Trophoblast cell (in vitro differentiated cells and primary cell): ENCODE results near the gene AGR2.

ENCODE experiments used
- DNase-seq, 2 donors: peaks; one replicate each; pipeline ENCODE4 v3.0.0-alpha.2; 2016
- H2AFZ ChIP-seq: 2 replicates; pipeline ENCODE4 v1.6.1; 2013; ENCODE audit warnings: low read length, moderate library complexity, mild to moderate bottlenecking; ENCODE audit not compliant: insufficient read depth, poor library complexity
- H2AK5ac ChIP-seq: 2 replicates; pipeline ENCODE4 v1.6.1; 2013; ENCODE audit warnings: mild to moderate bottlenecking, low read length
- H2BK120ac ChIP-seq: 2 replicates; pipeline ENCODE4 v1.6.1; 2013; ENCODE audit warnings: low read length, mild to moderate bottlenecking, moderate library complexity; ENCODE audit not compliant: insufficient read depth, poor library complexity
- H2BK12ac ChIP-seq: 2 replicates; pipeline ENCODE4 v1.6.1; 2013; ENCODE audit warnings: mild to moderate bottlenecking, low read length, moderate library complexity
- H2BK5ac ChIP-seq: 2 replicates; pipeline ENCODE4 v1.6.1; 2013; ENCODE audit warnings: low read length, low read depth, moderate library complexity, mild to moderate bottlenecking; ENCODE audit not compliant: poor library complexity
- H3K14ac ChIP-seq: 2 replicates; pipeline ENCODE4 v1.6.1; 2013; ENCODE audit warnings: mild to moderate bottlenecking, low read length
- H3K18ac ChIP-seq: 2 replicates; pipeline ENCODE4 v1.6.1; 2013; ENCODE audit warnings: mild to moderate bottlenecking, low read length
- H3K23ac ChIP-seq: 2 replicates; pipeline ENCODE4 v1.6.1; 2013; ENCODE audit warnings: low read length
- H3K27ac ChIP-seq: 2 replicates; pipeline ENCODE4 v1.5.1; 2013; ENCODE audit warnings: low read depth, mild to moderate bottlenecking, inconsistent platforms, low read length, moderate library complexity
- H3K27me3 ChIP-seq: 2 replicates; pipeline ENCODE4 v1.6.1; 2013; ENCODE audit warnings: inconsistent platforms, mild to moderate bottlenecking, low read length, moderate library complexity; ENCODE audit not compliant: insufficient read depth
- H3K36me3 ChIP-seq, 2 experiments: 1 replicate in 1 of 2; 2 replicates in 1 of 2; pipeline ENCODE4 v1.6.1; 2013; ENCODE audit warnings: low read length in 2 of 2, mild to moderate bottlenecking in 2 of 2, moderate library complexity in 1 of 2; ENCODE audit not compliant: insufficient read depth in 2 of 2, control insufficient read depth in 1 of 2
- H3K4ac ChIP-seq: 2 replicates; pipeline ENCODE4 v1.6.1; 2013; ENCODE audit warnings: low read depth, mild to moderate bottlenecking, low read length, moderate library complexity
- H3K4me1 ChIP-seq, 2 experiments: 1 replicate in 1 of 2; 2 replicates in 1 of 2; pipeline ENCODE4 v1.6.1; 2013; ENCODE audit warnings: low read length in 2 of 2, mild to moderate bottlenecking in 2 of 2, moderate library complexity in 1 of 2; ENCODE audit not compliant: insufficient read depth in 2 of 2, control insufficient read depth in 1 of 2
- H3K4me2 ChIP-seq: 2 replicates; pipeline ENCODE4 v1.6.1; 2013; ENCODE audit warnings: inconsistent platforms, mild to moderate bottlenecking, low read length, moderate library complexity
- H3K4me3 ChIP-seq: 2 replicates; pipeline ENCODE4 v1.5.1; 2013; ENCODE audit warnings: mild to moderate bottlenecking, low read depth, low read length, inconsistent platforms
- H3K79me1 ChIP-seq: one replicate; pipeline ENCODE4 v1.6.1; 2013; ENCODE audit warnings: low read length
- H3K79me2 ChIP-seq: 2 replicates; pipeline ENCODE4 v1.6.1; 2013; ENCODE audit warnings: low read length, mild to moderate bottlenecking; ENCODE audit not compliant: control insufficient read depth, insufficient read depth, poor library complexity
- H3K9ac ChIP-seq: 2 replicates; pipeline ENCODE4 v1.6.1; 2013; ENCODE audit warnings: mild to moderate bottlenecking, low read length
- H3K9me3 ChIP-seq: 2 replicates; pipeline ENCODE4 v1.6.1; 2013; ENCODE audit warnings: low read depth, mild to moderate bottlenecking, control low read depth, inconsistent platforms, low read length; ENCODE audit not compliant: insufficient read depth
- H4K12ac ChIP-seq: 2 replicates; pipeline ENCODE4 v1.6.1; 2013; ENCODE audit warnings: low read depth, mild to moderate bottlenecking, low read length, moderate library complexity
- H4K8ac ChIP-seq: 2 replicates; pipeline ENCODE4 v1.6.1; 2013; ENCODE audit warnings: low read depth, mild to moderate bottlenecking, low read length, moderate library complexity
- H4K91ac ChIP-seq: one replicate; pipeline ENCODE4 v1.6.1; 2013; ENCODE audit warnings: low read depth, mild to moderate bottlenecking, low read length, moderate library complexity
- WGBS: extraction: QIAGEN DNeasy Blood & Tissue Kit; methylation state at CpG from one replicate; pipeline ENCODE4 v1.1.7; 2013; ENCODE audit warnings: missing lambda C conversion rate; ENCODE audit not compliant: insufficient read length, insufficient coverage; ENCODE audit errors: extremely low coverage; 5-methylcytosine and 5-hydroxymethylcytosine counted together

The AGR2 gene

DNA sequence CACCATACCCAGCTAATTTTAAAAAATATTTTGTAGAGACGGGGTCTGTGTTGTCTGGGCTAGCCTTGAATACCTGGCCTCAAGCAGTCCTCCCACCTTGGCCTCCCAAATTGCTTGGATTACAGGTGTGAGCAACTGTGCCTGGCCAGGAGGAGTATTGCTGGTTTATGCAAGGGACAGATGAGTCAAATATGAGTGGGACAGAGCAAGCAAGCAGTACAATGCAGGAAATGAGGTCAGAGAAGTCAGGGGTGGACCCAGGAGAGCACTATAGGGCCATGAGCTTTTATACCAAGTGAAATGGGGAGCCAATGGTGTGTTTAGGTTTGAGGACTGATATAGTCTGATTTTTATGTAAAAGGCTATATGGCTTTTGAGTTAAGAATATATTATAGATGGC lies 45.0 kb downstream of the AGR2 start:
- Histone ChIP-seq H2AK5ac (no peak overlapping the region), H3K4me2 (no peak overlapping the region), H3K4me1 (no peaks in the 10 kb centered on the region), H4K8ac (no peak overlapping the region), H3K9ac (no peak overlapping the region), H3K18ac (no peak overlapping the region), H3K79me2 (no peaks in the 10 kb centered on the region), H2BK5ac (no peak overlapping the region), H3K27me3 (no peaks in the 10 kb centered on the region), H3K4me3 (no peak overlapping the region), H4K12ac (no peak overlapping the region), H3K14ac (no peak overlapping the region), H3K9me3 (no peaks in the 10 kb centered on the region), H3K79me1 (no peaks in the 10 kb centered on the region), H3K36me3 (no peaks in the 10 kb centered on the region), H4K91ac (no peak overlapping the region), H3K4ac (no peak overlapping the region), H2AFZ (no peak overlapping the region), H3K27ac (no peak overlapping the region), H2BK120ac (no peak overlapping the region), H2BK12ac (no peak overlapping the region), H3K23ac (no peak overlapping the region)
- no peak for DNase-seq
- WGBS, result no CpG with 5 or more reads among the region's 1 CpG

DNA sequence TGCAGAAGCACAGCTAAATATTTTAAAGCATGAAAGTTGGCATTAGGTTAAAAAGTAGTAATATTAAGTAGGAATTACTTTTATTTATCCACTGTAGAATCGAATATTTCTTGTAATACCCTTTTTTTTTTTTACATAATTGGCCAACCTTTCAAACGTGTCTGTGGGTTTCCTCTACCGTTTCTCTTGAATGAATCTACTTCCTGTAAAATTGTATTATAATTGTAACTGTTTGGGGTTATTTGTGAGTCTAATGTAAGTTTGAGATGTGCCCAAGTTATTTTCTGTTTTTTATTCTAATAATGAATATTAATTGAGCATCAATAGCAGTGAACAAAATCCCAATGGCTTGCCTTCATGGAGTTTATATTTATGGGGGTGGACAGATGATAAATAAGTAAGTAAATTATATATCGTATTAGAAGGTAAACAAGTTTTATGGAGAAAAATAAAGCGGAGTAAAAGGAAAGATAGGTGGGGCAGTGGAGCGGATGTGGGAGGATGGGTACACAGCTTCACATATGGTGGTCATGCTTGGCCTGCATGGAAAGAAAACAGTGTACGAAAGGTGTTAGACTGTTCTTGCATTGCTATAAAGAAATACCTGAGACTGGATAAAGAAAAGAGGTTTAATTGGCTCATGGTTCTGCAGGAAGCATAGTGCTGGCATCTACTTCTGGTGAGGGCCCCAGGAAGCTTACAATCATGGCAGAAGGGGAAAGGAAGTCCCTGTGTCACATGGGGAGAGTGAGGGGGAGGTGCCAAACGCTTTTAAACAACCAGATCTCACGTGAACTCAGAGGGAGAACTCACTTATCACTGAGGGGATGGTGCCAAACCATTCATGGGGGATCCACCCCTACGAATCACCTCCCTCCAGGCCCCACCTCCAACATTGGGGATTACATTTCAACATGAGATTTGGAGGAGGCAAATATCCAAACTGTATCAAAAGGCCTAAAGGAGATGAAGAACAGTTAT lies 45.9 kb downstream of the AGR2 start:
- H2BK5ac ChIP-seq, result no peak overlapping the region
- H3K4ac ChIP-seq, result peak overlapping the region; percentile 33
- H4K91ac ChIP-seq, result no peak overlapping the region
- H4K8ac ChIP-seq, result no peak overlapping the region
- 100% methylated on average over 3 of the region's 10 CpGs for WGBS
- H3K79me2 ChIP-seq, result peaks cover under 1% of the 10 kb centered on the region
- H2AFZ ChIP-seq, result no peak overlapping the region
- H3K14ac ChIP-seq, result no peak overlapping the region
- no peaks in the 10 kb centered on the region for H3K9me3 ChIP-seq
- H2BK12ac ChIP-seq, result no peak overlapping the region
- H3K4me2 ChIP-seq, result no peak overlapping the region
- no peak overlapping the region for H2BK120ac ChIP-seq
- H3K23ac ChIP-seq, result no peak overlapping the region
- no peak for DNase-seq
- peaks cover under 1% of the 10 kb centered on the region for H3K79me1 ChIP-seq
- H3K9ac ChIP-seq, result no peak overlapping the region
- no peak overlapping the region for H3K4me3 ChIP-seq
- no peak overlapping the region for H3K27ac ChIP-seq
- no peak overlapping the region for H2AK5ac ChIP-seq
- H3K36me3 ChIP-seq, result no peaks in the 10 kb centered on the region
- no peak overlapping the region for H3K18ac ChIP-seq
- no peak overlapping the region for H4K12ac ChIP-seq
- H3K4me1 ChIP-seq, result no peaks in the 10 kb centered on the region
- no peaks in the 10 kb centered on the region for H3K27me3 ChIP-seq

DNA sequence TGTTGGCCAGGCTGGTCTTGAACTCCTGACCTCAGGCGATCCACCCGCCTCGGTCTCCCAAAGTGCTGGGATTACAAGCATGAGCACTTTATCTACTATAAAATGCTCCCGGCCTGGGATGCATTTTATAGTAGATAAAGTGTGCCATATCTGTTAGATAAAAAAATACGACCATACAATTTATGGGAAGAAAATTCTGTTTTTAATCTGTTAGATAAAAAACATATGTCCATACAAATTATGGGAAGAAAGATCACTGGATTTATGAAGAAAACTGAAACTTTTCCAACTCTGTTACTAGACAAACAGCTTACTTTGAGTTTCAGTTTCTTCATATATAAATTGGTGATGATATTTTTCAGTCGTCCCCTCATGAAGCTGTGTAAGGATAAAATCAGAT lies 46.8 kb downstream of the AGR2 start:
- H4K12ac ChIP-seq, result no peak overlapping the region
- H3K27ac ChIP-seq, result no peak overlapping the region
- no peak overlapping the region for H3K9ac ChIP-seq
- H2BK120ac ChIP-seq, result no peak overlapping the region
- DNase-seq, result no peak
- H3K4me2 ChIP-seq, result no peak overlapping the region
- no peak overlapping the region for H3K23ac ChIP-seq
- H2AFZ ChIP-seq, result no peak overlapping the region
- no peaks in the 10 kb centered on the region for H3K4me1 ChIP-seq
- H2BK5ac ChIP-seq, result no peak overlapping the region
- no peak overlapping the region for H3K18ac ChIP-seq
- no peaks in the 10 kb centered on the region for H3K27me3 ChIP-seq
- H3K9me3 ChIP-seq, result no peaks in the 10 kb centered on the region
- no peaks in the 10 kb centered on the region for H3K36me3 ChIP-seq
- no CpG with 5 or more reads among the region's 6 CpGs for WGBS
- H4K91ac ChIP-seq, result no peak overlapping the region
- peaks cover 2% of the 10 kb centered on the region for H3K79me1 ChIP-seq
- H2BK12ac ChIP-seq, result no peak overlapping the region
- no peak overlapping the region for H4K8ac ChIP-seq
- H3K14ac ChIP-seq, result no peak overlapping the region
- no peak overlapping the region for H3K4me3 ChIP-seq
- no peak overlapping the region for H3K4ac ChIP-seq
- H2AK5ac ChIP-seq, result no peak overlapping the region
- peaks cover 2% of the 10 kb centered on the region for H3K79me2 ChIP-seq

DNA sequence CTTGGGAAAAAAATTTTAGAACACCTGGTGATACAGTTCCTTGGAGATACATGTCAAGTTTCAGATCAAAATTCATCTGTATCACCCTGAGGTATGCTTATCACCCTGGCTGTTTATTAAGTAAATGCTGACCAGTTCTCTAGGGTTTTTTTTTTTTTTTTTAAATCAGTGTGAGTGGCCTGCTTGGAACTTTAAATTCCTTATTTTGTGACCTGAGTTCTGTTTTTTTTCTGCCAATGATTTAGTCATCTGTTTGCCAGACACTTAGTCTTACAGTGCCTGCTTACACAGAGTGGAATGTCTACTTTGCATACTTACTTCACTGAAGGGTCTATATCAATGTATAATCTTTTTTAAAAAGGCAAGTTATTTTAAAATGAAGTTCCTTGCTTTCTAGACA lies 49.4 kb downstream of the AGR2 start:
- Histone ChIP-seq H3K27me3 (no peaks in the 10 kb centered on the region), H2BK12ac (no peak overlapping the region), H3K79me2 (peaks cover 2% of the 10 kb centered on the region), H3K79me1 (peaks cover 2% of the 10 kb centered on the region), H3K4me1 (no peaks in the 10 kb centered on the region), H3K36me3 (no peaks in the 10 kb centered on the region), H4K91ac (no peak overlapping the region), H3K4me2 (peak overlapping the region; percentile 56), H4K8ac (no peak overlapping the region), H3K4ac (no peak overlapping the region), H3K9ac (no peak overlapping the region), H3K27ac (peak overlapping the region; percentile 36), H3K4me3 (no peak overlapping the region), H3K9me3 (no peaks in the 10 kb centered on the region), H4K12ac (no peak overlapping the region), H2BK120ac (no peak overlapping the region), H3K23ac (no peak overlapping the region), H3K18ac (no peak overlapping the region), H2BK5ac (no peak overlapping the region), H2AFZ (no peak overlapping the region), H3K14ac (no peak overlapping the region), H2AK5ac (no peak overlapping the region)
- DNase-seq, result peak in 1 of 2 donors; percentile 13
